GM23338 (cell line): Measurements from ENCODE around the gene RSL24D1. TPM values are rescaled to one million over a fixed set of nuclear protein-coding genes. Genes with fewer than 3 reads are reported as not detected.
A peak's percentile ranks its signal among the peaks of the same experiment; 100 is the strongest.

ENCODE experiments used
- ATAC-seq: fragments of 200-7000 bp; cut with Tn5 transposase; 3 replicates; pipeline ENCODE4 v1.9.1; 2020
- DNase-seq: peaks from one replicate; pipeline ENCODE4 v3.0.0-alpha.2; 2015; ENCODE audit warnings: low spot score
- H2AFZ ChIP-seq: fragments of 200-600 bp; sonication (generic); 2 replicates; pipeline ENCODE4 v1.8.0; 2016; ENCODE audit warnings: antibody characterized with exemption, mild to moderate bottlenecking, moderate library complexity
- H3F3A ChIP-seq: fragments of 200-600 bp; sonication (generic); replicated peaks from 2 replicates; pipeline ENCODE4 v1.8.0; 2017; ENCODE audit warnings: antibody characterized with exemption, mixed run types, low read depth
- H3K27ac ChIP-seq: fragments of 200-600 bp; sonication (generic); 2 replicates; pipeline ENCODE4 v1.6.1; 2016; ENCODE audit warnings: low read depth
- H3K27me3 ChIP-seq: fragments of 200-600 bp; sonication (generic); 2 replicates; pipeline ENCODE4 v1.8.0; 2016; ENCODE audit warnings: mild to moderate bottlenecking, mixed run types, moderate library complexity; ENCODE audit not compliant: insufficient read depth
- H3K36me3 ChIP-seq: fragments of 200-600 bp; sonication (generic); 2 replicates; pipeline ENCODE4 v1.8.0; 2016; ENCODE audit warnings: mild to moderate bottlenecking; ENCODE audit not compliant: insufficient read depth
- H3K4me1 ChIP-seq: fragments of 200-600 bp; sonication (generic); 2 replicates; pipeline ENCODE4 v1.8.0; 2016; ENCODE audit warnings: mild to moderate bottlenecking, moderate library complexity; ENCODE audit not compliant: insufficient read depth
- H3K4me2 ChIP-seq: fragments of 200-600 bp; sonication (generic); 2 replicates; pipeline ENCODE4 v1.7.1; 2017; ENCODE audit warnings: mixed run types
- H3K4me3 ChIP-seq: fragments of 200-600 bp; sonication (generic); 2 replicates; pipeline ENCODE4 v1.6.1; 2016; ENCODE audit warnings: mixed run types
- H3K79me2 ChIP-seq: fragments of 200-600 bp; sonication (generic); replicated peaks from 2 replicates; pipeline ENCODE4 v1.8.0; 2017; ENCODE audit warnings: mild to moderate bottlenecking; ENCODE audit not compliant: insufficient read depth
- H3K9me2 ChIP-seq: fragments of 200-600 bp; sonication (generic); 2 replicates; pipeline ENCODE4 v1.8.0; 2017; ENCODE audit not compliant: insufficient read depth
- H4K20me1 ChIP-seq: fragments of 200-600 bp; sonication (generic); replicated peaks from 2 replicates; pipeline ENCODE4 v1.8.0; 2017; ENCODE audit warnings: mild to moderate bottlenecking; ENCODE audit not compliant: insufficient read depth
- H3K27ac Mint-ChIP-seq: 2 replicates; pipeline ENCODE4 v1.8.0; 2020; ENCODE audit warnings: inconsistent platforms, mild to moderate bottlenecking, moderate library complexity, mixed read lengths
- H3K27me3 Mint-ChIP-seq: 3 replicates; pipeline ENCODE4 v1.8.0; 2022; ENCODE audit warnings: low read depth, mild to moderate bottlenecking, moderate library complexity, mixed read lengths, inconsistent platforms; ENCODE audit not compliant: insufficient read depth, poor library complexity
- H3K36me3 Mint-ChIP-seq: 3 replicates; pipeline ENCODE4 v1.8.0; 2021; ENCODE audit warnings: low read depth, mild to moderate bottlenecking, inconsistent platforms, moderate library complexity, mixed read lengths
- H3K4me1 Mint-ChIP-seq: 3 replicates; pipeline ENCODE4 v1.8.0; 2020; ENCODE audit warnings: mild to moderate bottlenecking, inconsistent platforms, mixed read lengths
- H3K4me3 Mint-ChIP-seq: 3 replicates; pipeline ENCODE4 v1.8.0; 2021; ENCODE audit warnings: moderate library complexity, mild to moderate bottlenecking, inconsistent platforms, mixed read lengths
- H3K9me3 Mint-ChIP-seq: 3 replicates; pipeline ENCODE4 v1.8.0; 2020; ENCODE audit warnings: moderate library complexity, mild to moderate bottlenecking, inconsistent platforms, mixed read lengths
- CREB1 ChIP-seq: fragments of 250-450 bp; sonication (Bioruptor Pico); IDR thresholded peaks from 2 replicates; pipeline ENCODE4 v1.5.0; 2020; ENCODE audit warnings: low read depth, mild to moderate bottlenecking, moderate library complexity
- CTCF ChIP-seq, 2 experiments: fragments of 200-600 bp in 1 of 2; sonication (generic) in 1 of 2; conservative IDR thresholded peaks; 2 replicates each; pipeline versions ENCODE4 v1.5.1 to v1.6.1; 2016 to 2017; ENCODE audit warnings: antibody characterized with exemption in 2 of 2, low read depth in 2 of 2, mild to moderate bottlenecking in 2 of 2, moderate library complexity in 1 of 2
- ETS1 ChIP-seq: IDR thresholded peaks from 2 replicates; pipeline ENCODE4 v1.6.1; 2016; ENCODE audit warnings: antibody characterized with exemption
- EZH2 ChIP-seq: fragments of 200-600 bp; sonication (generic); IDR thresholded peaks from one replicate; pipeline ENCODE4 v1.8.0; 2017; ENCODE audit warnings: antibody characterized with exemption, mild to moderate bottlenecking, low read depth; ENCODE audit not compliant: unreplicated experiment
- JUNB ChIP-seq: IDR thresholded peaks from one replicate; pipeline ENCODE4 v1.6.1; 2016; ENCODE audit warnings: antibody characterized with exemption; ENCODE audit not compliant: unreplicated experiment
- NANOG ChIP-seq: IDR thresholded peaks from 2 replicates; pipeline ENCODE4 v1.6.1; 2016; ENCODE audit warnings: antibody characterized with exemption, borderline replicate concordance
- POLR2AphosphoS5 ChIP-seq: IDR thresholded peaks from 2 replicates; pipeline ENCODE4 v1.6.1; 2016; ENCODE audit warnings: antibody characterized with exemption, low read depth
- REST ChIP-seq: IDR thresholded peaks from one replicate; pipeline ENCODE4 v1.6.1; 2018; ENCODE audit warnings: antibody characterized with exemption; ENCODE audit not compliant: unreplicated experiment
- STAT1 ChIP-seq: IDR thresholded peaks from one replicate; pipeline ENCODE4 v1.6.1; 2016; ENCODE audit warnings: antibody characterized with exemption; ENCODE audit not compliant: unreplicated experiment
- ZNF114 ChIP-seq: fragments of 250-450 bp; sonication (Bioruptor Pico); IDR thresholded peaks from 2 replicates; pipeline ENCODE4 v1.5.0; 2020; ENCODE audit warnings: mild to moderate bottlenecking, moderate library complexity
- ZNF331 ChIP-seq: fragments of 250-450 bp; sonication (Bioruptor Pico); IDR thresholded peaks from 2 replicates; pipeline ENCODE4 v1.5.0; 2020; ENCODE audit warnings: low read depth, mild to moderate bottlenecking, moderate library complexity
- ZNF462 ChIP-seq: fragments of 250-450 bp; sonication (Bioruptor Pico); IDR thresholded peaks from 2 replicates; pipeline ENCODE4 v1.5.0; 2020; ENCODE audit warnings: mild to moderate bottlenecking, moderate library complexity
- polyA plus RNA-seq: library from polyadenylated mRNA; unstranded; fragments of >200 nt; fragmentation: Nextera tagmentation; extraction: Ambion mirVana; gene quantifications from 2 replicates; pipeline ENCODE4 v1.2.1, GENCODE V29; 2016
- total RNA-seq: library from RNA; depleted of rRNA; stranded (reverse); fragments of >200 nt; shearing (Covaris generic); gene quantifications from 2 replicates; pipeline ENCODE4 v1.2.3, GENCODE V29; 2014

RSL24D1 gene
- total and polyA plus RNA-seq, 2 experiments from 2014 or later, result 125 to 201 TPM

- Histone ChIP-seq H3K4me3 (no peak overlapping the region), H3K27me3 (no peaks in the 10 kb centered on the region), H3K4me1 (no peaks in the 10 kb centered on the region), H4K20me1 (0 out of 2 replicates have a peak, but pooled peaks cover 5% of the 10 kb centered on the region), H3K36me3 (peaks cover 39% of the 10 kb centered on the region; the same call in 1 of the 2 replicates), H3K4me2 (no peak overlapping the region), H3K79me2 (peaks cover 9% of the 10 kb centered on the region; the same call in 1 of the 2 replicates), H3K9me2 (no peaks in the 10 kb centered on the region), H2AFZ (no peak overlapping the region), H3K27ac (no peak overlapping the region), H3F3A (no peaks in the 10 kb centered on the region)
- TF ChIP-seq EZH2, result no peak
- TF ChIP-seq ZNF331 (CRISPR knock-in tag), result no peak
- no peak for TF ChIP-seq NANOG
- TF ChIP-seq REST, result no peak
- TF ChIP-seq STAT1, result no peak
- no peak for TF ChIP-seq ZNF114 (CRISPR knock-in tag)
- TF ChIP-seq ETS1, result no peak
- TF ChIP-seq ZNF462 (CRISPR knock-in tag), result no peak
- TF ChIP-seq JUNB, result no peak
- TF ChIP-seq POLR2AphosphoS5, result no peak
- no peak for TF ChIP-seq CREB1 (CRISPR knock-in tag)
- TF ChIP-seq CTCF (conservative IDR thresholded peaks at IDR 0.05; ENCODE audit: low read depth in 2 of 2), result no peak
- Mint-ChIP-seq H3K27ac (peak overlapping the region; percentile 69; the same call in 1 of the 2 replicates), H3K36me3 (peaks cover 37% of the 10 kb centered on the region), H3K4me1 (no peaks in the 10 kb centered on the region), H3K9me3 (no peaks in the 10 kb centered on the region), H3K27me3 (no peaks in the 10 kb centered on the region), H3K4me3 (no peak overlapping the region)
- DNase-seq (no peak), ATAC-seq (no peak)
Observed at GRCh38 chr15:55179141-55179540, 17.6 kb downstream of the RSL24D1 start.
